D721Med (cell line): ENCODE measurements around the gene SNX24.
"Not testable (repeated sequence)": the region's sequence is repeated elsewhere in the genome, so short reads cannot be mapped to it uniquely, and the experiment has no call there.

Experiments used
- DNase-seq: peaks from one replicate; pipeline ENCODE4 v3.0.0; 2011; ENCODE audit warnings: low spot score; ENCODE audit not compliant: insufficient read length
- FAIRE-seq: peaks from 2 replicates; lab custom pipeline; 2011; peaks lifted over from hg19 to GRCh38; lab: Jason Lieb, UNC
- TF ChIP-seq, protein P1 (sequence below): IDR thresholded peaks from 2 replicates; pipeline ENCODE4 v1.5.1; 2012; ENCODE audit warnings: mild to moderate bottlenecking, control low read depth; ENCODE audit not compliant: insufficient read depth; ENCODE audit errors: missing control alignments

The SNX24 gene

DNA sequence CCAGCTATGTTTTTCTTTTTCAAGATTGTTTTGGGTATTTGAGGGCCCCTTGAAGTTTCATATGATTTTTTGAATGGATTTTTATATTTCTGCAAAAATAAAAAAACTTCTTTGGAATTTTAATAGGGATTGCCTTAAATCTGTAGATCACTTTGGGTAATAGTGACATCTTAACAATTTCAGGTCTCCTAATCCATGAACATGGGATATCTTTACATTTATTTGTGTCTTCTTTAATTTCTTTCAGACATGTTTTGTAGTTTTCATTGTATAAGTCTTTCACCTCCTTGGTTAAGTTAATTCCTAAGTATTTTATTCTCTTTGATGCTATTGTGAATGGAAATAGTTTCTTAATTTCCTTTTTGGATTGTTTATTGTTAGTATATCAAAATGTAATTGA is 112.0 kb downstream of the SNX24 start:
- DNase-seq, result no peak
- TF ChIP-seq, protein P1, sequence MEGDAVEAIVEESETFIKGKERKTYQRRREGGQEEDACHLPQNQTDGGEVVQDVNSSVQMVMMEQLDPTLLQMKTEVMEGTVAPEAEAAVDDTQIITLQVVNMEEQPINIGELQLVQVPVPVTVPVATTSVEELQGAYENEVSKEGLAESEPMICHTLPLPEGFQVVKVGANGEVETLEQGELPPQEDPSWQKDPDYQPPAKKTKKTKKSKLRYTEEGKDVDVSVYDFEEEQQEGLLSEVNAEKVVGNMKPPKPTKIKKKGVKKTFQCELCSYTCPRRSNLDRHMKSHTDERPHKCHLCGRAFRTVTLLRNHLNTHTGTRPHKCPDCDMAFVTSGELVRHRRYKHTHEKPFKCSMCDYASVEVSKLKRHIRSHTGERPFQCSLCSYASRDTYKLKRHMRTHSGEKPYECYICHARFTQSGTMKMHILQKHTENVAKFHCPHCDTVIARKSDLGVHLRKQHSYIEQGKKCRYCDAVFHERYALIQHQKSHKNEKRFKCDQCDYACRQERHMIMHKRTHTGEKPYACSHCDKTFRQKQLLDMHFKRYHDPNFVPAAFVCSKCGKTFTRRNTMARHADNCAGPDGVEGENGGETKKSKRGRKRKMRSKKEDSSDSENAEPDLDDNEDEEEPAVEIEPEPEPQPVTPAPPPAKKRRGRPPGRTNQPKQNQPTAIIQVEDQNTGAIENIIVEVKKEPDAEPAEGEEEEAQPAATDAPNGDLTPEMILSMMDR, result no peak
- no peak for FAIRE-seq

DNA sequence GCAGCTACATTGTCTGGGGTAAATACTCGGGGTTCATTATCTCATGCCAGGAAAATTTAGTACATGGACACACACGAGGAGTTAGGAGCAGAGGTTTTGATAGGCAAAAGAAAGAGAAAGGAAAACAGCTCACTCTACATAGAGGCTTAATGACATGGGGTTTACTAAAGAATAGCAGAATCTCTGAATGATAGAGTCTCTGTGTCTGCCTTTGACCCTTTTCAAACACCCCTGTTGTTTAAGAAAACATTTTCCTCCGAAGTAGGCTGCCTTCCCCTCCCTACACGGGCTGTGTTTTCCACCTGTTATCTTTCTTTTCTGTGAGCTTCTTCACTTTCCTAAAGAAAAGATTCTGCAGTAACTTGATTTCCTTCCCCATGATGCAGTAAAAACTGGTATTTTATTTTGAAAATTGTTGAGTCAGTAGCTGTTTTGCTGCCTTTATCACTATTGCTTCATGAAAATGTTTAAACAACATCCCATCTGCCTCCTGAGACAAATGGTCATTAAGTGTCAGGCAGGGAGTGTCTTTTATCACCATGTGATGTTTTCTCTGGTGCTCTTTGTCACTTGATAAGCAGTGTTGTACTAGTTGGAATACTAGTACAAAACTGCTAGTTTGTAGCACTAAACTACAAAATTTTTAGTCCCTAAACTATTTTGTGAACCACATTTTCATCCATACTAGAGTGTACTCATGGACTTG is 114.5 kb downstream of the SNX24 start:
- FAIRE-seq, result no peak
- DNase-seq, result no peak
- TF ChIP-seq, protein P1, result no peak

DNA sequence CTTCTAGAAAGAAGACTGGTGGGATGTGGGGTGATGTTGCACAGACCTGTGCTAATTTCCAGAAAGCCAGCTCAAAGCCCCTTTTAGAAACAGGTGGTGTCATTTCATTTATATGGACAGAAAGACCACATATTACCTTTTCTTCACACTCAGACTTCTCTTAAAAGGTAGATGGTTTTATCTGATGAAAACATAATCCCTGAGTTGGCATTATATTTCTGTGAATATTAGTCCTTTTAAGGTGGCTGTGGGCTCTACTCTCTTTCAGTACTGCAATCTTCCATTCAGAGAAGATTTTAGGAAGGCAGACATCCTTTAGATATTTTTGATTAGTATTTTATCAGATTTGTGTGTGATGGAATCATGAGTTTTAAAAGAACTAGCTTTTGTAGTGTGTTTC is 117.9 kb downstream of the SNX24 start:
- DNase-seq, result no peak
- FAIRE-seq, result no peak
- TF ChIP-seq, protein P1, result no peak

DNA sequence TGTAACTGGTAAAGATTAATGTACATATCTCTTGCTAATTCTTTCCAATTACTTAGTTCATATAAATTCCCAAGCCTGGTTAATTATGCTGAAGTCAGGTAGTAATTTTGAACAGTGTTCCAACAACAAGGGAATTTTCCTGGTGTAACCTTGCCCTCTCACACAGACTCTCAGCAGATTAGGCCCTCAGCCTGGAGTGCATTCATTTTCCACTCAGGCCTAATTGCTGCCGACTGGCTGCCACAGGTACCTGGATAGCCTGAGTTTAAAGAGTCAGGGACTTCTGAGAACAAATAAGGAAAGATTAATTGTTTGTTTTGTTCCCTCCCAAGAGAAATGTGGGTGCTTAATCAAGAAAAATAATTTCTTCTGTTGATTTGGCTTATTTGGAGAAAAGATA is 119.7 kb downstream of the SNX24 start:
- FAIRE-seq, result peak; percentile 44
- TF ChIP-seq, protein P1, result no peak
- DNase-seq, result no peak

DNA sequence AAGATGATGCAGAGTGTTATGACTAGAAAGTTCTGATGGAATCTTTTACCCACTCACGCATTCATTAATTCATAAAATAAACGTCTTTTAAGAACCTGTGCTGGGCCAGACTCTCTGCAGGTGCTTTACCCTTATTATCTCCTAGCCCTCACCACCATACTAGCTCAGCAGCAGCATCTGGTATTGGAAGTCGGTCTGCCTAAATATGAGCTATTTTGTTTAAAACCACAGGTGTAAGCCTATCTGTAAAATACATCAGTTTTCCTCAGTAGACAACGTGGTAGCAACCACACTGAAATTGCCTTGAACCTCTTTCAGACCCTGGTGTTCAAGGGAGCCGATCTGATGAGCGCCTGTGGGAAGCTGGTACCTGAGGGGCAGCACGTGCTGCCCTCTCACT is 121.7 kb downstream of the SNX24 start:
- no peak for FAIRE-seq

DNA sequence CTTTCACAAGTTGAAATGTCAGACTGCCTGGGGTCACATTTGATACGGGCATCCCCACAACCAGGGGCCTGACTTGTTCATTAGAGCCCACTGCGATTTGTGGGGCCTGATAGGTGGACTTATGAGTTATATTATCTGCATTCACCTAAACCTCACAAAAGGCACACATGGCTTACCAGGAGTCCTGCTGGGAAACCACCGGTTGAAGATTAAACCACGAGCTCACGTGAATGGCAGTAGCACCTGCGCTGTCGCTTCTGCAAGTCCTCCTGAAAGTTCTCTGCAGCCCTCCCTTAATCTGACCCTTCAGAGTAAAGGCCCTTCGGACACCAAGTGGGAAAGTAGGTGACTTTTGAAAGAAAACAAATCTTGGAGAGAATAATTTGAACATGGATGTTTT is 122.2 kb downstream of the SNX24 start:
- DNase-seq (no peak), FAIRE-seq (no peak)
- TF ChIP-seq, protein P1, result no peak

More for the DNA sequence above, 121.7 kb downstream of the SNX24 start:
- TF ChIP-seq, protein P1, result no peak
- DNase-seq, result no peak

DNA sequence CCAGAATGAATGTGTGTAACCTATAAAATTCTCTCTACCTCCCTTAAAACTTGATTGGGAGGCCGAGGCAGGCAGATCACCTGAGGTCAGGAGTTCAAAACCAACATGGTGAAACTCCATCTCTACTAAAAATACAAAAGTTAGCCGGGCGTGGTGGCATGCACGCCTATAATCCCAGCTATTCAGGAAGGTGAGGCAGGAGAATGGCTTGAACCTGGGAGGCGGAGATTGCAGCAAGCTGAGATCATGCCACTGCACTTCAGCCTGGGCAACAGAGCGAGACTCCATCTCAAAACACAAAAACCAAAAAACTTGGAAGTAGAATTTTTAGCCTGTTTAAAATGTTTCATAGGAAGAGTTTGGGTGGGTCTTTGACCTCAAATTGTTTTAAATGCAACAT is 122.6 kb downstream of the SNX24 start:
- not testable (repeated sequence) for FAIRE-seq, DNase-seq
